ENCODE results near the gene NDUFA3.

GRCh38 chr19:54152878-54153524, 50.3 kb downstream of the NDUFA3 start:
- TF ChIP-seq POLR2A (IDR thresholded peaks at IDR 0.05; ENCODE audit: low read depth, low read length) (no peak), MYC (IDR thresholded peaks at IDR 0.05; ENCODE audit: low read depth, low read length) (no peak), CTCF (IDR thresholded peaks at IDR 0.05; ENCODE audit: extremely low read depth in 1 of 2, insufficient read depth in 1 of 2, low read depth in 1 of 2, low read length in 2 of 2) (no peak), POLR2AphosphoS5 (IDR thresholded peaks at IDR 0.05; ENCODE audit: insufficient read depth, low read depth, low read length) (peak; percentile 51), MAX (IDR thresholded peaks at IDR 0.05; ENCODE audit: insufficient read depth, insufficient read length) (no peak), FOS (IDR thresholded peaks at IDR 0.05; ENCODE audit: borderline replicate concordance, insufficient read depth, low read length) (no peak), JUN (IDR thresholded peaks at IDR 0.05; ENCODE audit: borderline replicate concordance, insufficient read depth, insufficient read length, low read depth) (no peak), EZH2 (IDR thresholded peaks at IDR 0.05; ENCODE audit: borderline replicate concordance, low read depth, low read length, severe bottlenecking) (no peak), GATA2 (IDR thresholded peaks at IDR 0.05; ENCODE audit: insufficient read depth, insufficient read length, low read depth, low read length) (no peak)

Data from endothelial cell of umbilical vein (primary cell).